Umbilical cord (tissue), 2 donors: Measurements from ENCODE around the gene SBNO1. TPM values are rescaled to one million over a fixed set of nuclear protein-coding genes. Genes with fewer than 3 reads are reported as not detected.
"Not testable (repeated sequence)": the region's sequence is repeated elsewhere in the genome, so short reads cannot be mapped to it uniquely, and the experiment has no call there.

Experiments
- DNase-seq: peaks from one replicate; pipeline ENCODE4 v3.0.0-alpha.2; 2015; ENCODE audit warnings: low spot score
- total RNA-seq: library from RNA; depleted of rRNA; stranded (reverse); fragments of >200 nt; gene quantifications from one replicate; pipeline ENCODE4 v1.2.3, GENCODE V29; 2014; ENCODE audit warnings: low replicate concordance; ENCODE audit not compliant: insufficient read depth

The SBNO1 gene
- total RNA-seq, 1 donor from 2014 or later = 20.9 TPM

GRCh38 chr12:123248996-123249741 is 115.5 kb downstream of the SBNO1 start:
- DNase-seq = not testable (repeated sequence)

- not testable (repeated sequence) for DNase-seq
Observed at GRCh38 chr12:123248129-123248528, 116.5 kb downstream of the SBNO1 start.

GRCh38 chr12:123245678-123246077 is 119.0 kb downstream of the SBNO1 start:
- DNase-seq = no peak

GRCh38 chr12:123243671-123244262 is 120.9 kb downstream of the SBNO1 start:
- no peak for DNase-seq

GRCh38 chr12:123242116-123242904 is 122.3 kb downstream of the SBNO1 start:
- DNase-seq = no peak

Other genes with a start within 250 kb of the SBNO1 start
- 4.1 TPM for gene PITPNM2, start 213.8 kb downstream of the SBNO1 start, total RNA-seq
- gene MPHOSPH9, start 131.7 kb downstream of the SBNO1 start, total RNA-seq = 52.2 TPM
- 10.4 TPM for gene MTRFR, start 131.4 kb downstream of the SBNO1 start, total RNA-seq
- 87.6 TPM for gene CDK2AP1, start 93.0 kb downstream of the SBNO1 start, total RNA-seq
- 6.3 TPM for gene KMT5A, start 19.3 kb upstream of the SBNO1 start, total RNA-seq
- gene RILPL2, start 71.8 kb upstream of the SBNO1 start, total RNA-seq = 5.3 TPM
- 14.4 TPM for gene SNRNP35, start 93.3 kb upstream of the SBNO1 start, total RNA-seq
- gene RILPL1, start 168.9 kb upstream of the SBNO1 start, total RNA-seq = 8.2 TPM
- 456 TPM for gene TMED2, start 219.7 kb upstream of the SBNO1 start, total RNA-seq
- gene DDX55, start 237.3 kb upstream of the SBNO1 start, total RNA-seq = 14.4 TPM